Ascending aorta (tissue), 2 donors: ENCODE results near the gene OGDH. TPM values are rescaled to one million over a fixed set of nuclear protein-coding genes. Genes with fewer than 3 reads are reported as not detected.

Experiments used
- DNase-seq, 2 donors: peaks; one replicate each; pipeline ENCODE4 v3.0.0-alpha.2; 2019; ENCODE audit warnings: low spot score in 2 of 2
- H3K27ac ChIP-seq, 2 donors: fragments of 200-600 bp; sonication (generic); one replicate each; pipeline ENCODE4 v1.5.1; 2016 to 2017; ENCODE audit warnings: mild to moderate bottlenecking in 1 of 2
- H3K27me3 ChIP-seq: fragments of 200-600 bp; sonication (generic); one replicate; pipeline ENCODE4 v1.5.1; 2017
- H3K36me3 ChIP-seq, 2 donors: fragments of 200-600 bp; sonication (generic); one replicate each; pipeline ENCODE4 v1.5.1; 2016
- H3K4me1 ChIP-seq, 2 donors: fragments of 200-600 bp; sonication (generic); one replicate each; pipeline ENCODE4 v1.5.1; 2016 to 2017; ENCODE audit warnings: mild to moderate bottlenecking in 1 of 2
- H3K4me3 ChIP-seq, 2 donors: fragments of 200-600 bp; sonication (generic); one replicate each; pipeline ENCODE4 v1.5.1; 2016 to 2017; ENCODE audit warnings: mild to moderate bottlenecking in 1 of 2
- H3K9me3 ChIP-seq, 2 donors: fragments of 200-600 bp; sonication (generic); one replicate each; pipeline ENCODE4 v1.5.1; 2016
- CTCF ChIP-seq, 3 experiments: fragments of 200-600 bp in 2 of 3; fragments of 450-650 bp in 1 of 3; sonication (generic) in 2 of 3; IDR thresholded peaks; one replicate each; pipeline ENCODE4 v1.5.1; 2016 to 2019; ENCODE audit warnings: antibody characterized with exemption in 3 of 3, mild to moderate bottlenecking in 1 of 3, moderate library complexity in 1 of 3
- intact Hi-C: fragments of 100-400 bp; cut with DNase I; formaldehyde crosslinking; loops from one replicate; pipeline ENCODE4 v1.15.1; 2023
- total RNA-seq: library from RNA; depleted of rRNA; stranded (reverse); fragments of >200 nt; gene quantifications from one replicate; pipeline ENCODE4 v1.1.0, GENCODE V29; 2016

OGDH gene
- total RNA-seq, 1 donor from 2014 or later = 117 TPM

- Histone ChIP-seq H3K9me3 (no peaks in the 10 kb centered on the region), H3K27ac (peak overlapping the region; percentile 88 to 89), H3K36me3 (no peaks in the 10 kb centered on the region), H3K4me3 (no peak overlapping the region), H3K4me1 (peaks cover 18 to 31% of the 10 kb centered on the region in 2 donors), H3K27me3 (no peaks in the 10 kb centered on the region)
- intact Hi-C loops = loop anchor here (1.0 kb wide), 1 partner anchor 33 kb away; the partner anchor contains the start of gene OGDH
- DNase-seq = no peak
- no peak for TF ChIP-seq CTCF (IDR thresholded peaks at IDR 0.05)
These were observed 33.4 kb downstream of the OGDH start for GRCh38 chr7:44639671-44640321.

- no peak overlapping the region for H3K4me3 ChIP-seq
- peaks cover 2 to 12% of the 10 kb centered on the region in 2 donors for H3K36me3 ChIP-seq
- no peaks in the 10 kb centered on the region for H3K9me3 ChIP-seq
- H3K27me3 ChIP-seq = no peaks in the 10 kb centered on the region
- intact Hi-C loops = no loop called here
- no peak for DNase-seq
- H3K27ac ChIP-seq = no peak overlapping the region
- no peak for TF ChIP-seq CTCF (IDR thresholded peaks at IDR 0.05)
- H3K4me1 ChIP-seq = peaks cover 18 to 25% of the 10 kb centered on the region in 2 donors
These were observed 36.8 kb downstream of the OGDH start for GRCh38 chr7:44643206-44643605.

- Histone ChIP-seq H3K9me3 (no peaks in the 10 kb centered on the region), H3K4me1 (peaks cover 4% of the 10 kb centered on the region in 2 donors), H3K36me3 (peaks cover 16 to 29% of the 10 kb centered on the region in 2 donors), H3K27ac (no peak overlapping the region), H3K4me3 (no peak overlapping the region), H3K27me3 (no peaks in the 10 kb centered on the region)
- no peak for TF ChIP-seq CTCF (IDR thresholded peaks at IDR 0.05)
- no peak for DNase-seq
- intact Hi-C loops = no loop called here
These were observed 38.8 kb downstream of the OGDH start for GRCh38 chr7:44645254-44645653.

GRCh38 chr7:44645696-44646095 lies 39.3 kb downstream of the OGDH start:
- H3K36me3 ChIP-seq = peaks cover 16 to 34% of the 10 kb centered on the region in 2 donors
- intact Hi-C loops = no loop called here
- DNase-seq = no peak
- H3K4me3 ChIP-seq = no peak overlapping the region
- TF ChIP-seq CTCF (IDR thresholded peaks at IDR 0.05) = no peak
- H3K9me3 ChIP-seq = no peaks in the 10 kb centered on the region
- H3K4me1 ChIP-seq = no peaks in the 10 kb centered on the region
- no peak overlapping the region for H3K27ac ChIP-seq
- no peaks in the 10 kb centered on the region for H3K27me3 ChIP-seq

- Histone ChIP-seq H3K4me3 (no peak overlapping the region), H3K27ac (no peak overlapping the region), H3K9me3 (no peaks in the 10 kb centered on the region), H3K36me3 (peaks cover 16 to 40% of the 10 kb centered on the region in 2 donors), H3K27me3 (no peaks in the 10 kb centered on the region), H3K4me1 (no peaks in the 10 kb centered on the region)
- intact Hi-C loops = no loop called here
- DNase-seq = no peak
- TF ChIP-seq CTCF (IDR thresholded peaks at IDR 0.05) = no peak
These were observed 39.9 kb downstream of the OGDH start for GRCh38 chr7:44646176-44646920.
